GM18907 (cell line): ENCODE measurements around the gene PDZRN4.

Experiments used
- ATAC-seq: cut with Tn5 transposase; IDR thresholded peaks from one replicate; pipeline ENCODE4 v1.9.1; 2021; ENCODE audit warnings: mild to moderate bottlenecking, moderate library complexity; ENCODE audit not compliant: unreplicated experiment

The PDZRN4 gene

GRCh38 chr12:41497409-41497808 lies 309.3 kb downstream of the PDZRN4 start:
- ATAC-seq, result no peak

- no peak for ATAC-seq
Observed at GRCh38 chr12:41504976-41505375, 316.9 kb downstream of the PDZRN4 start.

GRCh38 chr12:41507286-41507685 lies 319.2 kb downstream of the PDZRN4 start:
- ATAC-seq, result no peak

GRCh38 chr12:41509271-41510055 lies 321.3 kb downstream of the PDZRN4 start:
- no peak for ATAC-seq

- no peak for ATAC-seq
Observed at GRCh38 chr12:41510470-41510869, 322.4 kb downstream of the PDZRN4 start.

GRCh38 chr12:41511247-41511646 lies 323.1 kb downstream of the PDZRN4 start:
- ATAC-seq, result no peak

- ATAC-seq, result no peak
Observed at GRCh38 chr12:41512497-41512896, 324.4 kb downstream of the PDZRN4 start.

GRCh38 chr12:41514021-41514777 lies 326.1 kb downstream of the PDZRN4 start:
- ATAC-seq, result no peak

- ATAC-seq, result no peak
Observed at GRCh38 chr12:41514907-41515306, 326.8 kb downstream of the PDZRN4 start.

- no peak for ATAC-seq
Observed at GRCh38 chr12:41515953-41516352, 327.8 kb downstream of the PDZRN4 start.

- ATAC-seq, result no peak
Observed at GRCh38 chr12:41520869-41521268, 332.7 kb downstream of the PDZRN4 start.

- ATAC-seq, result peak; percentile 82
Observed at GRCh38 chr12:41521872-41522379, 333.8 kb downstream of the PDZRN4 start.

GRCh38 chr12:41527062-41527461 lies 338.9 kb downstream of the PDZRN4 start:
- no peak for ATAC-seq

GRCh38 chr12:41527534-41528116 lies 339.5 kb downstream of the PDZRN4 start:
- no peak for ATAC-seq

- no peak for ATAC-seq
Observed at GRCh38 chr12:41528874-41529273, 340.8 kb downstream of the PDZRN4 start.

GRCh38 chr12:41530441-41530840 lies 342.3 kb downstream of the PDZRN4 start:
- ATAC-seq, result no peak

GRCh38 chr12:41531147-41531829 lies 343.2 kb downstream of the PDZRN4 start:
- ATAC-seq, result no peak

- no peak for ATAC-seq
Observed at GRCh38 chr12:41532072-41532471, 344.0 kb downstream of the PDZRN4 start.

GRCh38 chr12:41536813-41537490 lies 348.8 kb downstream of the PDZRN4 start:
- ATAC-seq, result no peak

- ATAC-seq, result no peak
Observed at GRCh38 chr12:41537522-41537921, 349.4 kb downstream of the PDZRN4 start.
